ENCODE measurements around the gene PCGF5.
A peak's percentile ranks its signal among the peaks of the same experiment; 100 is the strongest.

PCGF5 gene

GRCh38 chr10:91194497-91195179 is 25.8 kb upstream of the PCGF5 start:
- POLR2A ChIA-PET = no interaction called here
- no peak for TF ChIP-seq ZSCAN30 (tag by site-specific recombination; IDR thresholded peaks at IDR 0.05)
- no peak for TF ChIP-seq ZBTB17 (tag by site-specific recombination; IDR thresholded peaks at IDR 0.05)
- TF ChIP-seq ZNF274 (IDR thresholded peaks at IDR 0.05; ENCODE audit: low read length) = no peak
- peak; percentile 77; the same call in 1 of the 2 replicates for TF ChIP-seq ZNF274 (tag by site-specific recombination; IDR thresholded peaks at IDR 0.05; ENCODE audit: borderline replicate concordance)
- CTCF ChIA-PET = interaction anchor here (0.6 kb wide), 1 partner anchor 15 kb away, joined by 4 read pairs; no protein-coding TSS in a partner anchor
- H3K4me3 ChIP-seq (ENCODE audit: low read depth, low read length) = no peak overlapping the region
- no peaks in the 10 kb centered on the region for H3K9me3 ChIP-seq (ENCODE audit: control insufficient read depth, insufficient read depth, low read depth, low read length)
- no peaks in the 10 kb centered on the region for H3K4me1 ChIP-seq (ENCODE audit: control insufficient read depth, insufficient read depth, low read length)
- H3K27ac ChIP-seq (ENCODE audit: extremely low read depth, low read depth, low read length) = no peak overlapping the region
- H3K36me3 ChIP-seq (ENCODE audit: control insufficient read depth in 2 of 2, insufficient read depth in 1 of 2, low read length in 2 of 2) = no peaks in the 10 kb centered on the region

GRCh38 chr10:91196268-91197048 is 24.0 kb upstream of the PCGF5 start:
- no peaks in the 10 kb centered on the region for H3K36me3 ChIP-seq (ENCODE audit: control insufficient read depth in 2 of 2, insufficient read depth in 1 of 2, low read length in 2 of 2)
- H3K9me3 ChIP-seq (ENCODE audit: control insufficient read depth, insufficient read depth, low read depth, low read length) = no peaks in the 10 kb centered on the region
- H3K4me3 ChIP-seq (ENCODE audit: low read depth, low read length) = no peak overlapping the region
- POLR2A ChIA-PET = no interaction called here
- CTCF ChIA-PET = interaction anchor here (0.5 to 0.6 kb wide), 2 partner anchors 12 to 108 kb away, joined by 3 read pairs; no protein-coding TSS in a partner anchor
- H3K4me1 ChIP-seq (ENCODE audit: control insufficient read depth, insufficient read depth, low read length) = peaks cover 10% of the 10 kb centered on the region
- H3K27ac ChIP-seq (ENCODE audit: extremely low read depth, low read depth, low read length) = no peak overlapping the region
- TF ChIP-seq SP2 (tag by site-specific recombination; IDR thresholded peaks at IDR 0.05) (peak; percentile 53), ZNF423 (tag by site-specific recombination; IDR thresholded peaks at IDR 0.05) (no peak), ZNF529 (tag by site-specific recombination; IDR thresholded peaks at IDR 0.05; ENCODE audit: insufficient replicate concordance) (no peak), SCRT2 (tag by site-specific recombination; IDR thresholded peaks at IDR 0.05) (peak; percentile 92), ZNF398 (tag by site-specific recombination; IDR thresholded peaks at IDR 0.05) (no peak), ZNF544 (tag by site-specific recombination; IDR thresholded peaks at IDR 0.05) (no peak), ZNF600 (tag by site-specific recombination; IDR thresholded peaks at IDR 0.05) (no peak), ZNF341 (tag by site-specific recombination; IDR thresholded peaks at IDR 0.05; ENCODE audit: low read depth) (no peak), SCRT1 (tag by site-specific recombination; IDR thresholded peaks at IDR 0.05; ENCODE audit: borderline replicate concordance) (peak; percentile 87), ZBTB1 (tag by site-specific recombination; IDR thresholded peaks at IDR 0.05) (no peak), ZNF623 (tag by site-specific recombination; IDR thresholded peaks at IDR 0.05) (peak; percentile 91), KLF10 (tag by site-specific recombination; IDR thresholded peaks at IDR 0.05) (no peak)

GRCh38 chr10:91197127-91197526 is 23.3 kb upstream of the PCGF5 start:
- POLR2A ChIA-PET = no interaction called here
- CTCF ChIA-PET = interaction anchor here (0.6 kb wide), 1 partner anchor 108 kb away, joined by 3 read pairs; no protein-coding TSS in a partner anchor
- H3K4me1 ChIP-seq (ENCODE audit: control insufficient read depth, insufficient read depth, low read length) = peaks cover 15% of the 10 kb centered on the region
- TF ChIP-seq ZNF514 (tag by site-specific recombination; IDR thresholded peaks at IDR 0.05) (no peak), ZNF704 (tag by site-specific recombination; IDR thresholded peaks at IDR 0.05) (no peak), ZNF146 (tag by site-specific recombination; IDR thresholded peaks at IDR 0.05) (no peak), ZSCAN30 (tag by site-specific recombination; IDR thresholded peaks at IDR 0.05) (no peak), ZNF48 (tag by site-specific recombination; IDR thresholded peaks at IDR 0.05) (no peak), HOXD13 (CRISPR knock-in tag; IDR thresholded peaks at IDR 0.05; ENCODE audit: borderline replicate concordance) (no peak), ZNF660 (tag by site-specific recombination; IDR thresholded peaks at IDR 0.05) (no peak), ZNF302 (tag by site-specific recombination; IDR thresholded peaks at IDR 0.05; ENCODE audit: low read depth) (no peak), MZF1 (tag by site-specific recombination; IDR thresholded peaks at IDR 0.05; ENCODE audit: borderline replicate concordance) (no peak), ZNF132 (tag by site-specific recombination; IDR thresholded peaks at IDR 0.05; ENCODE audit: borderline replicate concordance) (no peak), ZIC2 (tag by site-specific recombination; IDR thresholded peaks at IDR 0.05) (peak; percentile 98), GLIS1 (tag by site-specific recombination; IDR thresholded peaks at IDR 0.05) (no peak), ZNF449 (tag by site-specific recombination; IDR thresholded peaks at IDR 0.05) (no peak)

More at GRCh38 chr10:91197127-91197526, 23.3 kb upstream of the PCGF5 start:
- Histone ChIP-seq H3K4me3 (ENCODE audit: low read depth, low read length) (no peak overlapping the region), H3K9me3 (ENCODE audit: control insufficient read depth, insufficient read depth, low read depth, low read length) (no peaks in the 10 kb centered on the region), H3K27ac (ENCODE audit: extremely low read depth, low read depth, low read length) (no peak overlapping the region), H3K36me3 (ENCODE audit: control insufficient read depth in 2 of 2, insufficient read depth in 1 of 2, low read length in 2 of 2) (no peaks in the 10 kb centered on the region)

Measured in HEK293 (cell line).